ENCODE measurements around the gene DLL3. TPM values are rescaled to one million over a fixed set of nuclear protein-coding genes. Genes with fewer than 3 reads are reported as not detected.

DLL3 gene
- total RNA-seq, 1 experiment from 2014 or later = 16.4 TPM

DNA sequence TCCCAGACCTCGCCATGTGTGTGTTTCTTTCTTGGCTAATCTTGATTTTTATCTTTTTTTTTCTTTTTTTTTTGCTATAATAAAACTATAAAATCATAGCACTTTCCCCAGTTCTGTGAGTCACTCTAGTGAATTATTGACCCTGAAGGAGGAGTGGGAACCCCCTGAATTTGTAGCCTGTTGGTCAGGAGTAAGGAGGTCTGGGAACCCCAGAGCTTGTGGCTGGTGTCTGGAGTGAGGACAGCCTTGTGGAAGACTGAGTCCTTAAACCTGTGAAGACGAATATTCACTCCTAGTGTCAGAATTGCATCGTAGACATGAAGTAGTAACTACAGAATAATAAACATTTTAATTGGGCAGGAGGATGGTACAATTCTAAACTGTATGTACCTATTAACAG, 26.5 kb downstream of the DLL3 start (continued):
- no peak for TF ChIP-seq ZNF138 (CRISPR knock-in tag; conservative IDR thresholded peaks at IDR 0.05)
- TF ChIP-seq, protein P1, sequence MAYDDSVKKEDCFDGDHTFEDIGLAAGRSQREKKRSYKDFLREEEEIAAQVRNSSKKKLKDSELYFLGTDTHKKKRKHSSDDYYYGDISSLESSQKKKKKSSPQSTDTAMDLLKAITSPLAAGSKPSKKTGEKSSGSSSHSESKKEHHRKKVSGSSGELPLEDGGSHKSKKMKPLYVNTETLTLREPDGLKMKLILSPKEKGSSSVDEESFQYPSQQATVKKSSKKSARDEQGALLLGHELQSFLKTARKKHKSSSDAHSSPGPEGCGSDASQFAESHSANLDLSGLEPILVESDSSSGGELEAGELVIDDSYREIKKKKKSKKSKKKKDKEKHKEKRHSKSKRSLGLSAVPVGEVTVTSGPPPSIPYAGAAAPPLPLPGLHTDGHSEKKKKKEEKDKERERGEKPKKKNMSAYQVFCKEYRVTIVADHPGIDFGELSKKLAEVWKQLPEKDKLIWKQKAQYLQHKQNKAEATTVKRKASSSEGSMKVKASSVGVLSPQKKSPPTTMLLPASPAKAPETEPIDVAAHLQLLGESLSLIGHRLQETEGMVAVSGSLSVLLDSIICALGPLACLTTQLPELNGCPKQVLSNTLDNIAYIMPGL (CRISPR knock-in tag; IDR thresholded peaks at IDR 0.05) = no peak

DNA sequence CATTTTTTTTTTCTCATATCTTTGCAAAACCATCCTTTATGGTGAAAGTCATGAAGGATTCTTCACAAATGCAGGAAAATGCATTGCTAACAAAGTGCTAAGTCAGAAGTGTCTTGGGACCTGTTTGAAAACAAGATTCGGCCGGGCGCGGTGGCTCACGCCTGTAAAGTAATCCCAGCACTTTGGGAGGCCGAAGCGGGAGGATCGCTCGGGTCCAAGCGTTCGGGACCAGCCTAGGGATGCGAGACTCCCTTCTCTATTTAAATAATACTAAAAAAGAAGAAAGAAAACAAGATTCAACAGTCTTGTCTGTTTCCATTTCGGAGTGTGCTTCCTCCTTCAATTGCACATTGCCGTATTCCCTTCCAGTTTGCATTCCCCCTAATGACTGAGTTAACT, 33.1 kb downstream of the DLL3 start:
- DNase-seq (ENCODE audit: low spot score) (no peak), ATAC-seq (no peak)
- H3K36me3 Mint-ChIP-seq = no peaks in the 10 kb centered on the region
- H3K27me3 Mint-ChIP-seq (ENCODE audit: low read depth) = peaks cover 10% of the 10 kb centered on the region
- no peak overlapping the region for H3K27ac Mint-ChIP-seq
- ChIA-PET CTCF (interaction anchor here (0.7 to 3.5 kb wide), 19 partner anchors 11 to 140 kb away, joined by 3 to 66 read pairs (median 5); partner anchors contain the start of genes MED29, PAF1, PLEKHG2 and SELENOV), POLR2A (interaction anchor here (0.9 to 1.1 kb wide), 2 partner anchors 17 to 58 kb away, joined by 3 to 6 read pairs; partner anchors contain the start of gene SELENOV)
- H3K4me3 Mint-ChIP-seq = peak overlapping the region; percentile 91
- no peaks in the 10 kb centered on the region for H3K9me3 Mint-ChIP-seq
- peaks cover 6% of the 10 kb centered on the region for H3K4me1 Mint-ChIP-seq
- TF ChIP-seq, protein P2, sequence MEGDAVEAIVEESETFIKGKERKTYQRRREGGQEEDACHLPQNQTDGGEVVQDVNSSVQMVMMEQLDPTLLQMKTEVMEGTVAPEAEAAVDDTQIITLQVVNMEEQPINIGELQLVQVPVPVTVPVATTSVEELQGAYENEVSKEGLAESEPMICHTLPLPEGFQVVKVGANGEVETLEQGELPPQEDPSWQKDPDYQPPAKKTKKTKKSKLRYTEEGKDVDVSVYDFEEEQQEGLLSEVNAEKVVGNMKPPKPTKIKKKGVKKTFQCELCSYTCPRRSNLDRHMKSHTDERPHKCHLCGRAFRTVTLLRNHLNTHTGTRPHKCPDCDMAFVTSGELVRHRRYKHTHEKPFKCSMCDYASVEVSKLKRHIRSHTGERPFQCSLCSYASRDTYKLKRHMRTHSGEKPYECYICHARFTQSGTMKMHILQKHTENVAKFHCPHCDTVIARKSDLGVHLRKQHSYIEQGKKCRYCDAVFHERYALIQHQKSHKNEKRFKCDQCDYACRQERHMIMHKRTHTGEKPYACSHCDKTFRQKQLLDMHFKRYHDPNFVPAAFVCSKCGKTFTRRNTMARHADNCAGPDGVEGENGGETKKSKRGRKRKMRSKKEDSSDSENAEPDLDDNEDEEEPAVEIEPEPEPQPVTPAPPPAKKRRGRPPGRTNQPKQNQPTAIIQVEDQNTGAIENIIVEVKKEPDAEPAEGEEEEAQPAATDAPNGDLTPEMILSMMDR (IDR thresholded peaks at IDR 0.05) = no peak
- TF ChIP-seq JUN (CRISPR knock-in tag; IDR thresholded peaks at IDR 0.05) (no peak), RELA (CRISPR knock-in tag; IDR thresholded peaks at IDR 0.05; ENCODE audit: borderline replicate concordance) (no peak), NFYB (CRISPR knock-in tag; conservative IDR thresholded peaks at IDR 0.05; ENCODE audit: low read depth) (no peak), TEAD4 (CRISPR knock-in tag; IDR thresholded peaks at IDR 0.05) (no peak), ZNF121 (CRISPR knock-in tag; IDR thresholded peaks at IDR 0.05) (no peak), ZNF423 (CRISPR knock-in tag; IDR thresholded peaks at IDR 0.05) (no peak), ZNF416 (CRISPR knock-in tag; IDR thresholded peaks at IDR 0.05) (no peak), TEAD1 (CRISPR knock-in tag; IDR thresholded peaks at IDR 0.05) (no peak), CREM (CRISPR knock-in tag; IDR thresholded peaks at IDR 0.05) (no peak), FOXK1 (CRISPR knock-in tag; IDR thresholded peaks at IDR 0.05) (no peak)
- TF ChIP-seq, protein P3, sequence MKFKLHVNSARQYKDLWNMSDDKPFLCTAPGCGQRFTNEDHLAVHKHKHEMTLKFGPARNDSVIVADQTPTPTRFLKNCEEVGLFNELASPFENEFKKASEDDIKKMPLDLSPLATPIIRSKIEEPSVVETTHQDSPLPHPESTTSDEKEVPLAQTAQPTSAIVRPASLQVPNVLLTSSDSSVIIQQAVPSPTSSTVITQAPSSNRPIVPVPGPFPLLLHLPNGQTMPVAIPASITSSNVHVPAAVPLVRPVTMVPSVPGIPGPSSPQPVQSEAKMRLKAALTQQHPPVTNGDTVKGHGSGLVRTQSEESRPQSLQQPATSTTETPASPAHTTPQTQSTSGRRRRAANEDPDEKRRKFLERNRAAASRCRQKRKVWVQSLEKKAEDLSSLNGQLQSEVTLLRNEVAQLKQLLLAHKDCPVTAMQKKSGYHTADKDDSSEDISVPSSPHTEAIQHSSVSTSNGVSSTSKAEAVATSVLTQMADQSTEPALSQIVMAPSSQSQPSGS (CRISPR knock-in tag; IDR thresholded peaks at IDR 0.05; ENCODE audit: borderline replicate concordance, low read depth) = no peak
- TF ChIP-seq, protein P4, sequence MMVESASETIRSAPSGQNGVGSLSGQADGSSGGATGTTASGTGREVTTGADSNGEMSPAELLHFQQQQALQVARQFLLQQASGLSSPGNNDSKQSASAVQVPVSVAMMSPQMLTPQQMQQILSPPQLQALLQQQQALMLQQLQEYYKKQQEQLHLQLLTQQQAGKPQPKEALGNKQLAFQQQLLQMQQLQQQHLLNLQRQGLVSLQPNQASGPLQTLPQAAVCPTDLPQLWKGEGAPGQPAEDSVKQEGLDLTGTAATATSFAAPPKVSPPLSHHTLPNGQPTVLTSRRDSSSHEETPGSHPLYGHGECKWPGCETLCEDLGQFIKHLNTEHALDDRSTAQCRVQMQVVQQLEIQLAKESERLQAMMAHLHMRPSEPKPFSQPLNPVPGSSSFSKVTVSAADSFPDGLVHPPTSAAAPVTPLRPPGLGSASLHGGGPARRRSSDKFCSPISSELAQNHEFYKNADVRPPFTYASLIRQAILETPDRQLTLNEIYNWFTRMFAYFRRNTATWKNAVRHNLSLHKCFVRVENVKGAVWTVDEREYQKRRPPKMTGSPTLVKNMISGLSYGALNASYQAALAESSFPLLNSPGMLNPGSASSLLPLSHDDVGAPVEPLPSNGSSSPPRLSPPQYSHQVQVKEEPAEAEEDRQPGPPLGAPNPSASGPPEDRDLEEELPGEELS (CRISPR knock-in tag; IDR thresholded peaks at IDR 0.05) = no peak
- TF ChIP-seq, protein P5, sequence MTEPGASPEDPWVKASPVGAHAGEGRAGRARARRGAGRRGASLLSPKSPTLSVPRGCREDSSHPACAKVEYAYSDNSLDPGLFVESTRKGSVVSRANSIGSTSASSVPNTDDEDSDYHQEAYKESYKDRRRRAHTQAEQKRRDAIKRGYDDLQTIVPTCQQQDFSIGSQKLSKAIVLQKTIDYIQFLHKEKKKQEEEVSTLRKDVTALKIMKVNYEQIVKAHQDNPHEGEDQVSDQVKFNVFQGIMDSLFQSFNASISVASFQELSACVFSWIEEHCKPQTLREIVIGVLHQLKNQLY (CRISPR knock-in tag; IDR thresholded peaks at IDR 0.05) = no peak
- TF ChIP-seq, protein P6, sequence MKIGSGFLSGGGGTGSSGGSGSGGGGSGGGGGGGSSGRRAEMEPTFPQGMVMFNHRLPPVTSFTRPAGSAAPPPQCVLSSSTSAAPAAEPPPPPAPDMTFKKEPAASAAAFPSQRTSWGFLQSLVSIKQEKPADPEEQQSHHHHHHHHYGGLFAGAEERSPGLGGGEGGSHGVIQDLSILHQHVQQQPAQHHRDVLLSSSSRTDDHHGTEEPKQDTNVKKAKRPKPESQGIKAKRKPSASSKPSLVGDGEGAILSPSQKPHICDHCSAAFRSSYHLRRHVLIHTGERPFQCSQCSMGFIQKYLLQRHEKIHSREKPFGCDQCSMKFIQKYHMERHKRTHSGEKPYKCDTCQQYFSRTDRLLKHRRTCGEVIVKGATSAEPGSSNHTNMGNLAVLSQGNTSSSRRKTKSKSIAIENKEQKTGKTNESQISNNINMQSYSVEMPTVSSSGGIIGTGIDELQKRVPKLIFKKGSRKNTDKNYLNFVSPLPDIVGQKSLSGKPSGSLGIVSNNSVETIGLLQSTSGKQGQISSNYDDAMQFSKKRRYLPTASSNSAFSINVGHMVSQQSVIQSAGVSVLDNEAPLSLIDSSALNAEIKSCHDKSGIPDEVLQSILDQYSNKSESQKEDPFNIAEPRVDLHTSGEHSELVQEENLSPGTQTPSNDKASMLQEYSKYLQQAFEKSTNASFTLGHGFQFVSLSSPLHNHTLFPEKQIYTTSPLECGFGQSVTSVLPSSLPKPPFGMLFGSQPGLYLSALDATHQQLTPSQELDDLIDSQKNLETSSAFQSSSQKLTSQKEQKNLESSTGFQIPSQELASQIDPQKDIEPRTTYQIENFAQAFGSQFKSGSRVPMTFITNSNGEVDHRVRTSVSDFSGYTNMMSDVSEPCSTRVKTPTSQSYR (CRISPR knock-in tag; IDR thresholded peaks at IDR 0.05) = no peak
- TF ChIP-seq, protein P7, sequence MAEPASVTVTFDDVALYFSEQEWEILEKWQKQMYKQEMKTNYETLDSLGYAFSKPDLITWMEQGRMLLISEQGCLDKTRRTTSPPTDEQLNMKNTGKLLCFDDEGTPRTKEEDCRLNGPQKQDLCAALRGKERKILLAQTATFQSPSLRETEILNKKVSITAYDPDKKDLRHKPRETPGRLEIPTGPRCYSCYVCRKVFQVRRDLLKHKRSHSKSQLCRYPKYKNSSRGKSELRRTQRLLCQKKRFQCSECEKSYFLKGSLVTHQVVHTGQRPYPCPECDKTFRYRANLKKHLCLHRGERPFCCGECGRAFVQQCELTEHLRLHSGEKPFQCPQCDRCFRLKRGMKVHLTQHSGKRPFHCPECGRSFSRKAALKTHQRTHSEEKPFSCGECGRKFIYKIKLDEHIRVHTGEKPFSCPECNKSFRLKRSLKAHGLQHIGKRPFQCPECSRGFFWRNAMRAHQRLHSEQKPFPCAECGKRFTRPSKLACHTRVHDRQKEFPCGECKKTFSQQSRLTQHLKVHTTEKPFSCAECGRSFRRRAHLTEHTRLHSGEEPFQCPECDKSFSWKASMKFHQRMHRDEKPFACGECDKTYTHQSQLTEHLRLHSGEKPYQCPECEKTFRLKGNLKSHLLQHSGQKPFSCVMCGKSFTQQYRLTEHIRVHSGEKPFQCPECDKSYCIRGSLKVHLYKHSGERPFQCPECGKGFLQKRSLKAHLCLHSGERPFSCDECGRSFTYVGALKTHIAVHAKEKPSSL (CRISPR knock-in tag; conservative IDR thresholded peaks at IDR 0.05) = no peak
- TF ChIP-seq, protein P8, sequence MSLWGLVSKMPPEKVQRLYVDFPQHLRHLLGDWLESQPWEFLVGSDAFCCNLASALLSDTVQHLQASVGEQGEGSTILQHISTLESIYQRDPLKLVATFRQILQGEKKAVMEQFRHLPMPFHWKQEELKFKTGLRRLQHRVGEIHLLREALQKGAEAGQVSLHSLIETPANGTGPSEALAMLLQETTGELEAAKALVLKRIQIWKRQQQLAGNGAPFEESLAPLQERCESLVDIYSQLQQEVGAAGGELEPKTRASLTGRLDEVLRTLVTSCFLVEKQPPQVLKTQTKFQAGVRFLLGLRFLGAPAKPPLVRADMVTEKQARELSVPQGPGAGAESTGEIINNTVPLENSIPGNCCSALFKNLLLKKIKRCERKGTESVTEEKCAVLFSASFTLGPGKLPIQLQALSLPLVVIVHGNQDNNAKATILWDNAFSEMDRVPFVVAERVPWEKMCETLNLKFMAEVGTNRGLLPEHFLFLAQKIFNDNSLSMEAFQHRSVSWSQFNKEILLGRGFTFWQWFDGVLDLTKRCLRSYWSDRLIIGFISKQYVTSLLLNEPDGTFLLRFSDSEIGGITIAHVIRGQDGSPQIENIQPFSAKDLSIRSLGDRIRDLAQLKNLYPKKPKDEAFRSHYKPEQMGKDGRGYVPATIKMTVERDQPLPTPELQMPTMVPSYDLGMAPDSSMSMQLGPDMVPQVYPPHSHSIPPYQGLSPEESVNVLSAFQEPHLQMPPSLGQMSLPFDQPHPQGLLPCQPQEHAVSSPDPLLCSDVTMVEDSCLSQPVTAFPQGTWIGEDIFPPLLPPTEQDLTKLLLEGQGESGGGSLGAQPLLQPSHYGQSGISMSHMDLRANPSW (CRISPR knock-in tag; conservative IDR thresholded peaks at IDR 0.05; ENCODE audit: low read depth) = no peak

Measured in WTC11 (cell line).